Progenitor cell of endocrine pancreas (in vitro differentiated cells): Measurements from ENCODE around the gene TNIK. TPM values are rescaled to one million over a fixed set of nuclear protein-coding genes. Genes with fewer than 3 reads are reported as not detected.
A peak's percentile ranks its signal among the peaks of the same experiment; 100 is the strongest.

ENCODE experiments used
- DNase-seq: peaks from one replicate; pipeline ENCODE4 v3.0.0; 2021; ENCODE audit warnings: low spot score; ENCODE audit not compliant: unreplicated experiment
- H3K27ac Mint-ChIP-seq: 2 replicates; pipeline ENCODE4 v1.8.0; 2021; ENCODE audit warnings: mild to moderate bottlenecking, moderate library complexity, mixed read lengths
- H3K27me3 Mint-ChIP-seq: 2 replicates; pipeline ENCODE4 v1.8.0; 2021; ENCODE audit warnings: mixed read lengths
- H3K36me3 Mint-ChIP-seq: 2 replicates; pipeline ENCODE4 v1.8.0; 2022; ENCODE audit warnings: mixed read lengths; ENCODE audit not compliant: insufficient read depth
- H3K4me1 Mint-ChIP-seq: 2 replicates; pipeline ENCODE4 v1.8.0; 2021; ENCODE audit warnings: low read depth, mixed read lengths
- H3K4me3 Mint-ChIP-seq: 2 replicates; pipeline ENCODE4 v1.8.0; 2021; ENCODE audit warnings: low read depth, mild to moderate bottlenecking, moderate library complexity, mixed read lengths
- H3K9me3 Mint-ChIP-seq: 2 replicates; pipeline ENCODE4 v1.8.0; 2021; ENCODE audit warnings: low read depth, mixed read lengths
- total RNA-seq: library from RNA; stranded (reverse); gene quantifications from 2 replicates; pipeline ENCODE4 v1.2.1, GENCODE V29; 2021
- TF ChIP-seq, protein P1 (sequence below): fragments of 200-600 bp; sonication (generic); IDR thresholded peaks from one replicate; pipeline ENCODE4 v1.5.0; 2021; ENCODE audit warnings: antibody characterized with exemption, mild to moderate bottlenecking; ENCODE audit not compliant: unreplicated experiment

Gene TNIK
- total RNA-seq, 1 donor from 2014 or later, result 15.7 TPM

- Mint-ChIP-seq H3K4me3 (no peak overlapping the region), H3K27ac (no peak overlapping the region), H3K4me1 (peaks cover 5% of the 10 kb centered on the region), H3K9me3 (no peaks in the 10 kb centered on the region), H3K36me3 (peaks cover 5% of the 10 kb centered on the region), H3K27me3 (no peaks in the 10 kb centered on the region)
- no peak for DNase-seq
- TF ChIP-seq, protein P1, sequence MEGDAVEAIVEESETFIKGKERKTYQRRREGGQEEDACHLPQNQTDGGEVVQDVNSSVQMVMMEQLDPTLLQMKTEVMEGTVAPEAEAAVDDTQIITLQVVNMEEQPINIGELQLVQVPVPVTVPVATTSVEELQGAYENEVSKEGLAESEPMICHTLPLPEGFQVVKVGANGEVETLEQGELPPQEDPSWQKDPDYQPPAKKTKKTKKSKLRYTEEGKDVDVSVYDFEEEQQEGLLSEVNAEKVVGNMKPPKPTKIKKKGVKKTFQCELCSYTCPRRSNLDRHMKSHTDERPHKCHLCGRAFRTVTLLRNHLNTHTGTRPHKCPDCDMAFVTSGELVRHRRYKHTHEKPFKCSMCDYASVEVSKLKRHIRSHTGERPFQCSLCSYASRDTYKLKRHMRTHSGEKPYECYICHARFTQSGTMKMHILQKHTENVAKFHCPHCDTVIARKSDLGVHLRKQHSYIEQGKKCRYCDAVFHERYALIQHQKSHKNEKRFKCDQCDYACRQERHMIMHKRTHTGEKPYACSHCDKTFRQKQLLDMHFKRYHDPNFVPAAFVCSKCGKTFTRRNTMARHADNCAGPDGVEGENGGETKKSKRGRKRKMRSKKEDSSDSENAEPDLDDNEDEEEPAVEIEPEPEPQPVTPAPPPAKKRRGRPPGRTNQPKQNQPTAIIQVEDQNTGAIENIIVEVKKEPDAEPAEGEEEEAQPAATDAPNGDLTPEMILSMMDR, result no peak
Observed at GRCh38 chr3:171168551-171168950, 291.7 kb downstream of the TNIK start.

DNA sequence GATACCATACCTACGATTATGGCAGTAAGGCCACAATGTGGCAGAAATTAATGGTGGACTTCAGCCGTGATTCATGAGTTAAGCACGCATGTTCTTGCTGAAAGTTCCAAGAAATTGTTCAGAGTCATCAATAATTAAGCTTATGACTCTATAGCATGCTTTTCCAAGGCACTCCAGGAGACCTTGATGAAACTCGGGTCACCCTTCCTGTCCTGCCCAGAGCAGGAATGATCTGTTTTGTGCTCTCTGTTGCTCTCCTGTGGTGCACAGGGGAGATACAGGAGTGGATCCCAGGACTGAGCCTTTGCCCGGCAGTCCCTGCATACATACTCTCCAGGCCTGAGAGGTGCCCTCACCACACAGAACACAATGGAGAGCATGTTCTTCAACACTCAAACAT, 292.1 kb downstream of the TNIK start:
- no peak overlapping the region for H3K27ac Mint-ChIP-seq
- H3K36me3 Mint-ChIP-seq, result peaks cover 7% of the 10 kb centered on the region
- DNase-seq, result no peak
- H3K27me3 Mint-ChIP-seq, result no peaks in the 10 kb centered on the region
- peaks cover 5% of the 10 kb centered on the region for H3K4me1 Mint-ChIP-seq
- TF ChIP-seq, protein P1, result peak; percentile 42
- H3K4me3 Mint-ChIP-seq, result no peak overlapping the region
- peaks cover 2% of the 10 kb centered on the region for H3K9me3 Mint-ChIP-seq

GRCh38 chr3:171165983-171166382, 294.2 kb downstream of the TNIK start:
- DNase-seq, result no peak
- H3K36me3 Mint-ChIP-seq, result peaks cover 13% of the 10 kb centered on the region
- no peaks in the 10 kb centered on the region for H3K4me1 Mint-ChIP-seq
- TF ChIP-seq, protein P1, result no peak
- H3K27me3 Mint-ChIP-seq, result no peaks in the 10 kb centered on the region
- peaks cover 6% of the 10 kb centered on the region for H3K9me3 Mint-ChIP-seq
- no peak overlapping the region for H3K27ac Mint-ChIP-seq
- H3K4me3 Mint-ChIP-seq, result no peak overlapping the region

DNA sequence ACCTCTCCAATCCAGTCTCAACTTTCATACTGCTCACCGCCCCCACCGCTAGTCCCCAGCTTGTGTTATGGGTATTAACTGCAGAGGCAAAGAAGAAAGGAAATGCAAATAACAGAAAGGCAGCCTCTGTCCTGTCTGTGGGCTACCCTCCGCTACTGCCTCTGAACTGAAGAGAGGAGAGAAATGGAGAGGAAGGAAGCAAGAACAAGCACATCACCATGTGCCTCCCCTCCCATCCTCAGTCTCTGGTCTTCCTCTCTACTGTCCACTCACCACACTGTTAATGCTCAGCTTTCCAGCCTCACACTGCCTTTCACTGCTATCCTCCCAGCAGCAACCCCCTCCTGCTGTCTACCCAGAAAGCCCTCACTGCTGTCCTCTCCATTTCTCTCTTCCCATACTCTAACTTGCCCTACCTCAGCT, 294.7 kb downstream of the TNIK start:
- TF ChIP-seq, protein P1, result no peak
- Mint-ChIP-seq H3K4me3 (no peak overlapping the region), H3K4me1 (no peaks in the 10 kb centered on the region), H3K27me3 (no peaks in the 10 kb centered on the region), H3K36me3 (peaks cover 14% of the 10 kb centered on the region), H3K27ac (no peak overlapping the region), H3K9me3 (peaks cover 6% of the 10 kb centered on the region)
- no peak for DNase-seq

DNA sequence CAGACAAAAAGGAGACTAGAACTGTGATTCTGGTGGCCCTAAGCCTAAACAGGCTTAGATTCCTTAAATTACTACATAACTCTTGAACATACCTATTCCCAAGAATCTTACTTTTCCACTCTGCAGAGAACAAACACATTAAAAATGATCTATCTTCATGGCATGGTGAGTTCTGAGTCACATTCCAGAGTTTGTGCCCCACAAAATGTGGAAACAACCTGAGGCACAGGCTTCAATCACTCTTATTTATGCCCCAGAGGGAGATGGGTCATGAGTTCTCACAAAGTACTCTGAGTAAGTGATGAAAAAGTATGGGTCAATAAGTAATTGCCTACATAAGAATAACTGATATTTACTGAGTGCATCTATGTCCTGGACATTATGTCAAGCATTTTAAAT, 296.1 kb downstream of the TNIK start:
- Mint-ChIP-seq H3K27ac (no peak overlapping the region), H3K9me3 (peaks cover 6% of the 10 kb centered on the region), H3K4me1 (peaks cover 2% of the 10 kb centered on the region), H3K36me3 (peaks cover 16% of the 10 kb centered on the region), H3K27me3 (peaks cover 3% of the 10 kb centered on the region), H3K4me3 (no peak overlapping the region)
- DNase-seq, result no peak
- TF ChIP-seq, protein P1, result no peak
